ENCODE data around the gene LRGUK.

The LRGUK gene

DNA sequence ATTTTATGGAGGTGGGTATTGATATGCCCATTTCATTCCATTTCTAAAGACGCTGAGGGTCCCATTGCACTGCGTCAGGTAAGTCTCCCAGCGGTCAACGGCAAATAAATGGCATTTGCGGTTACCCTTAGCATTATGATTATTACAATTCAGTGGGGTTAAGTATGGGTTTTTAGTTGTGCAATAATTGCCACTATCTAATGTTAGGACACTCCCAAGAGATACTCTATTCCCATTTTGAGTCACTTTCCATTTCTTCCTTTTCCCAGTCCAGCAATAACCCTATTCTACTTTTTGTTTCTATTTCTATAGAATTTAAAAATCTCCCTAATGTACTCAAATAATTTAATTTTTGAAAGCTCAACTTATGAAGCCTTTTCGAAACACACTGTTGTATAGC is 185.6 kb downstream of the LRGUK start:
- no peak for DNase-seq

GRCh38 chr7:134313543-134313942 is 186.4 kb downstream of the LRGUK start:
- DNase-seq: no peak

Data from NCI-H2029 treated with DMSO at 0.1 percent for 48 hours (cell line).